Measurements from ENCODE around the gene EIF1. TPM values are rescaled to one million over a fixed set of nuclear protein-coding genes. Genes with fewer than 3 reads are reported as not detected.

EIF1 gene
- total and polyA plus RNA-seq, 2 of the 8 experiments (the other 6 are each of a cell fraction or from before 2014, with no cell fraction given): 175 to 539 TPM

DNA sequence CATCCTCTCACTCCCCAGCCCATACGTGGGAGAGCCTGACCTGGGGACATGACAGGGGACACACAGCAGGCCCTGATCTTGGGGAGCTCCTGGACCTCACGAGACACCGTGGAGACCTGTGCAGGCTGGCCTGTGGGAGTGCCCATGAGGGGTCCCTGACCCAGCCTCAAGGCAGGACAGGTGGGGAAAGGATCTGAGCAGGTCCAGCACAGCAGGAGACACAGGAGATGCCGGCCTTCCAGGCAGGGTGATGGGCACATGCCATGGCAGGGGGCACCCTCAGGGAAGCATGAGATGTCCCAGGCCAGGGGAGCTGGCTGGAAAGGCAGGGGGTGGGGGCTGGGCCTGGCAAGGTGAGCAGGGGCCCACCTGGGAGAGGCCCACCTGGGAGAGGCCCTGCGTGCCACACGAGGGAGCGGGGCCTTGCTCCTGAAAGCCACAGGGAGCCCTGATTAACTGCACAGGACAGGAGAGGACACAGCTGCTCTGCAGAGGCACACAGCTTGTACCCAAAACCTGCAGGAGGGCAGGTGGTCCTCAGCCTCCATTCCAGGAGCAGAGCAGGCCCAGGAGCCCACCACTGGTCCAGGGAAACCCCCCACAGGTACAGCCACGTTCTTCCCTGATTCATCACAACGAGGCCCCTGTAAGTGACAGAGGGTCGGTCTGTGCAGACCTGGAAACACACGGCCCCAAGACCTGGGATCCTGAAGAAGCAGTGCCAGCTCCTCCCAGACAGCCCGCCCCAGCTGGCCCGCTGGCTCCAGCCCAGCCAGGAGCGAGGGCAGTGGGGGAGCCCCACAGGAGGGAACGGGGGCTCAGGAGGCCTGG, 37.7 kb upstream of the EIF1 start (continued):
- no peak for TF ChIP-seq SRF (IDR thresholded peaks at IDR 0.05; ENCODE audit: low read depth, low read length)
- TF ChIP-seq, protein P1, sequence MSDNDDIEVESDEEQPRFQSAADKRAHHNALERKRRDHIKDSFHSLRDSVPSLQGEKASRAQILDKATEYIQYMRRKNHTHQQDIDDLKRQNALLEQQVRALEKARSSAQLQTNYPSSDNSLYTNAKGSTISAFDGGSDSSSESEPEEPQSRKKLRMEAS (IDR thresholded peaks at IDR 0.05): no peak
